CD4-positive, CD25-positive, alpha-beta regulatory T cell (primary cell): Measurements from ENCODE around the gene MTO1. TPM values are rescaled to one million over a fixed set of nuclear protein-coding genes. Genes with fewer than 3 reads are reported as not detected.
"Not testable (repeated sequence)": the region's sequence is repeated elsewhere in the genome, so short reads cannot be mapped to it uniquely, and the experiment has no call there.

Experiments
- ATAC-seq, 2 donors: fragments of 150-1000 bp; cut with Tn5 transposase; one replicate each; pipeline ENCODE4 v1.10.0; 2021; ENCODE audit warnings: low read depth in 2 of 2, moderate number of reproducible peaks in 2 of 2, moderate library complexity in 1 of 2
- DNase-seq, 3 donors: peaks; one replicate each; pipeline versions ENCODE4 v3.0.0 to v3.0.0-alpha.2; 2012 to 2022; ENCODE audit warnings: mixed read lengths in 1 of 3
- H3K27ac ChIP-seq: one replicate; pipeline ENCODE4 v1.7.0; 2013; ENCODE audit warnings: mild to moderate bottlenecking, low read length; ENCODE audit not compliant: insufficient read depth, poor library complexity, severe bottlenecking
- H3K27me3 ChIP-seq: one replicate; pipeline ENCODE4 v1.7.0; 2013; ENCODE audit warnings: low read length; ENCODE audit not compliant: control insufficient read depth, insufficient read depth
- H3K36me3 ChIP-seq: one replicate; pipeline ENCODE4 v1.7.0; 2013; ENCODE audit warnings: mild to moderate bottlenecking, low read length, moderate library complexity; ENCODE audit not compliant: control insufficient read depth, insufficient read depth
- H3K4me1 ChIP-seq: 2 replicates; pipeline ENCODE4 v1.7.0; 2013; ENCODE audit warnings: mild to moderate bottlenecking, low read length; ENCODE audit not compliant: insufficient read depth, control insufficient read depth, poor library complexity, severe bottlenecking
- H3K4me3 ChIP-seq: one replicate; pipeline ENCODE4 v1.7.0; 2013; ENCODE audit warnings: low read depth, mild to moderate bottlenecking, low read length, moderate library complexity
- H3K9me3 ChIP-seq, 2 experiments: 1 replicate in 1 of 2; 2 replicates in 1 of 2; pipeline ENCODE4 v1.7.0; 2013; ENCODE audit warnings: low read length in 2 of 2, mild to moderate bottlenecking in 1 of 2, moderate library complexity in 1 of 2; ENCODE audit not compliant: control insufficient read depth in 2 of 2
- H3K27ac Mint-ChIP-seq, 3 donors: one replicate each; pipeline ENCODE4 v1.8.0; 2020 to 2022; ENCODE audit warnings: mild to moderate bottlenecking in 3 of 3, mixed read lengths in 3 of 3, moderate library complexity in 2 of 3
- H3K27me3 Mint-ChIP-seq: one replicate; pipeline ENCODE4 v1.8.0; 2022; ENCODE audit warnings: mild to moderate bottlenecking, mixed read lengths
- H3K36me3 Mint-ChIP-seq: one replicate; pipeline ENCODE4 v1.8.0; 2020; ENCODE audit warnings: mixed read lengths
- H3K4me1 Mint-ChIP-seq, 4 donors: one replicate each; pipeline ENCODE4 v1.8.0; 2020 to 2022; ENCODE audit warnings: mixed read lengths in 4 of 4, mild to moderate bottlenecking in 1 of 4
- H3K4me3 Mint-ChIP-seq, 4 donors: one replicate each; pipeline ENCODE4 v1.8.0; 2020 to 2022; ENCODE audit warnings: mild to moderate bottlenecking in 4 of 4, mixed read lengths in 4 of 4, moderate library complexity in 3 of 4
- H3K9me3 Mint-ChIP-seq, 7 donors: one replicate each; pipeline ENCODE4 v1.8.0; 2020 to 2022; ENCODE audit warnings: mixed read lengths in 7 of 7, mild to moderate bottlenecking in 3 of 7, moderate library complexity in 2 of 7
- polyA plus RNA-seq, 4 donors: library from polyadenylated mRNA; unstranded; fragments of 300-500 nt; fragmentation: Illumina TruSeq; gene quantifications; one replicate each; pipeline ENCODE4 v1.2.3, GENCODE V29; 2021
- total RNA-seq: library from RNA; stranded (reverse); gene quantifications from one replicate; pipeline ENCODE4 v1.2.3, GENCODE V29; 2022

The MTO1 gene
- total and polyA plus RNA-seq, 5 donors from 2014 or later, result 34.9 to 69.9 (median 42.8) TPM

GRCh38 chr6:73452107-73452461 is 9.5 kb upstream of the MTO1 start, which contains the start of gene CGAS:
Gene CGAS (minus strand): TSS chr6:73452297. CDS start chr6:73452181, 116 bp downstream.
- H3K27ac ChIP-seq, result peak within 1 kb of the TSS; percentile 87
- peak within 1 kb of the TSS; percentile 90 to 92 (median 91) for H3K27ac Mint-ChIP-seq
- peak; percentile 68 to 76 for ATAC-seq
- H3K36me3 ChIP-seq, result no peaks in the 10 kb centered on the region
- peaks cover 0 to 5% (median 0%) of the 10 kb centered on the region in 7 donors for H3K9me3 Mint-ChIP-seq
- H3K27me3 ChIP-seq, result no peaks in the 10 kb centered on the region
- peaks cover 4% of the 10 kb centered on the region for H3K36me3 Mint-ChIP-seq
- peak; percentile 59 to 84 (median 66) for DNase-seq
- H3K4me1 ChIP-seq, result peaks cover 39% of the 10 kb centered on the region
- peak within 1 kb of the TSS; percentile 99 for H3K4me3 ChIP-seq
- no peaks in the 10 kb centered on the region for H3K9me3 ChIP-seq
- H3K4me3 Mint-ChIP-seq, result peak within 1 kb of the TSS; percentile 92 to 100 (median 94)
- peaks cover 13 to 54% (median 29%) of the 10 kb centered on the region in 4 donors for H3K4me1 Mint-ChIP-seq
- no peaks in the 10 kb centered on the region for H3K27me3 Mint-ChIP-seq

GRCh38 chr6:73455865-73456629 is 5.5 kb upstream of the MTO1 start:
- Mint-ChIP-seq H3K27me3 (no peaks in the 10 kb centered on the region), H3K36me3 (no peaks in the 10 kb centered on the region), H3K4me3 (peak overlapping the region; percentile 1 to 73 (median 36)), H3K27ac (peak overlapping the region in 2 of 3 donors; percentile 44 to 89), H3K4me1 (peaks cover 13 to 46% (median 31%) of the 10 kb centered on the region in 4 donors), H3K9me3 (no peaks in the 10 kb centered on the region)
- Histone ChIP-seq H3K36me3 (no peaks in the 10 kb centered on the region), H3K4me1 (peaks cover 42% of the 10 kb centered on the region), H3K4me3 (peak overlapping the region; percentile 34), H3K27me3 (no peaks in the 10 kb centered on the region), H3K27ac (peak overlapping the region; percentile 57), H3K9me3 (no peaks in the 10 kb centered on the region)
- DNase-seq (peak in 1 of 3 donors; percentile 59), ATAC-seq (no peak)

DNA sequence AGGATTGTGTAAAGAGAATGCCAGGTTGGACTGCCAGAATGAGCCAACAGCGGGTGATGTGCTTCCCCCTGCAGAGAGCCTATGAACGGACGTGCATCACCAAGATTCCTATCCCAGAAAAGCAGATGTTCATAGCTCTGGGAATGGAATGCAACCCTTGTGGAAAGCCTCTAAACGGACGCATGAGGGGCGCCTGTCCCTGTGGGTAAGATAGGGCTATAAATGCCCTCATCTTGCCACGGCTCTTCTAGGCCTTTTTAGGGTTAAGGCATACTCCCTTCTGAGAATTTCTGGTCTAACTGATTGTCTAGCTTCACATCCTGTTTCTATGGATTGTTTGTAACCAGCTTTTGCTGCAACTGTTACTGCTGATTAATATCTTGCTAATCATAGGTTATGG is 2.1 kb upstream of the MTO1 start:
- not testable (repeated sequence) for ATAC-seq, H3K36me3 Mint-ChIP-seq, H3K9me3 Mint-ChIP-seq, H3K27me3 ChIP-seq, H3K27me3 Mint-ChIP-seq, H3K27ac ChIP-seq, H3K36me3 ChIP-seq, H3K9me3 ChIP-seq
- Histone ChIP-seq H3K4me1 (peaks cover 52% of the 10 kb centered on the region), H3K4me3 (peak overlapping the region; percentile 19)
- peak overlapping the region; percentile 92 to 98 (median 96) for H3K27ac Mint-ChIP-seq
- DNase-seq, result peak in 1 of 3 donors; percentile 52
- H3K4me3 Mint-ChIP-seq, result peak overlapping the region; percentile 95 to 99 (median 97)
- peaks cover 18 to 60% (median 43%) of the 10 kb centered on the region in 4 donors for H3K4me1 Mint-ChIP-seq

DNA sequence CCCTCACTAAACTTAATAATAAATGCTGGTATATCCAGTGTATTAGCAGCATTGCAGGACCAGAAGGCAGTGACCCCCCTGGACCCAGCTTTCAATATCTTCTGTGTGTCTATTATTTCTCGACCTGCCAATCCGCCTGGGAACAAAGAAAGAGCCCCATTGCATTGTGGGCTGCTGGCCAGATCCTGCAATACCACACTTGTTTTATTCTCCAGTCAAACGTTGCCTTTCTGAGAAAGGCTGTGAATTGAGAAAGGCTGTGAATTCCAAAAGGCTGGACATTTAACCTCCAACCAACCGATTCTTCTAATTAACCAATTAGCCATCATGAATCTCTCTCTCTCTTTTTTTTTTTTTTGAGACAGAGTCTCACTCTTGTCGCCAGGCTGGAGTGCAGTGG is 1.5 kb upstream of the MTO1 start:
- Mint-ChIP-seq H3K27ac (peak overlapping the region; percentile 92 to 98 (median 96)), H3K9me3 (no peaks in the 10 kb centered on the region), H3K36me3 (peaks cover 8% of the 10 kb centered on the region), H3K27me3 (no peaks in the 10 kb centered on the region), H3K4me1 (peaks cover 18 to 57% (median 41%) of the 10 kb centered on the region in 4 donors), H3K4me3 (peak overlapping the region; percentile 95 to 99 (median 97))
- peaks cover 52% of the 10 kb centered on the region for H3K4me1 ChIP-seq
- no peak for DNase-seq
- peaks cover 5% of the 10 kb centered on the region for H3K36me3 ChIP-seq
- peak overlapping the region; percentile 92 for H3K27ac ChIP-seq
- no peaks in the 10 kb centered on the region for H3K9me3 ChIP-seq
- ATAC-seq, result no peak
- H3K27me3 ChIP-seq, result no peaks in the 10 kb centered on the region
- H3K4me3 ChIP-seq, result no peak overlapping the region

DNA sequence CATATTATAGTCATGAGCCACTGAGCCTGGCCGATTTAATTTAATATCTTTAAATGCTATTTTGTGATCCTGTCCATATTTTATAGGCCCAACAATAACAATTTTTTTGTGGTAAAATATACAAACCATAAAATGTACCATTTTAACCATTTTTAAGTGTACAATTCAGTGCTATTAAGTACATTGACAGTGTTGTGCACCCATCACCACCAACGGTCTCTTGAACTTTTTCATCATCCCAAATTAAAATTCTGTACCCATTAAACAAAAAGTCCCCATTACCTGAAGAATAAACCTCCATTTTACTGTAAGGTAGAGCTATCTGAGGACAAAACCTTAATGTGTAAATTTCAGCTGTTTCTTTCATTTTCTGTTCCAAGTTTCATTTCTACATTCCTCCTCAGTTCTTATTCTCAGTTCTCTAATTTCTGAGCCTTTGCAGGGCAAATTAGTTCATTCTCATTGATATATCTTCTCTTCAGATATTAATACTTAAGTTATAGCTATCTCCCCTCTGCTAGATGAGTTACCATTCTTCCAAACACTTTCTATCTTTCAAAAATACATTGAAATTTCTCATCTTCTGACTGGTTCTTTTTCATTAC is 10.3 kb downstream of the MTO1 start:
- ATAC-seq (no peak), DNase-seq (no peak)
- Mint-ChIP-seq H3K9me3 (peaks cover 0 to 2% (median 0%) of the 10 kb centered on the region in 7 donors), H3K27ac (peak overlapping the region; percentile 77 to 87 (median 78)), H3K4me3 (peak overlapping the region; percentile 21 to 85 (median 64)), H3K4me1 (peaks cover 11 to 18% (median 13%) of the 10 kb centered on the region in 4 donors), H3K36me3 (peaks cover 26% of the 10 kb centered on the region), H3K27me3 (no peaks in the 10 kb centered on the region)
- Histone ChIP-seq H3K27ac (peak overlapping the region; percentile 61), H3K36me3 (peaks cover 83% of the 10 kb centered on the region), H3K9me3 (no peaks in the 10 kb centered on the region), H3K4me3 (peak overlapping the region; percentile 70), H3K4me1 (peaks cover 7% of the 10 kb centered on the region), H3K27me3 (no peaks in the 10 kb centered on the region)

DNA sequence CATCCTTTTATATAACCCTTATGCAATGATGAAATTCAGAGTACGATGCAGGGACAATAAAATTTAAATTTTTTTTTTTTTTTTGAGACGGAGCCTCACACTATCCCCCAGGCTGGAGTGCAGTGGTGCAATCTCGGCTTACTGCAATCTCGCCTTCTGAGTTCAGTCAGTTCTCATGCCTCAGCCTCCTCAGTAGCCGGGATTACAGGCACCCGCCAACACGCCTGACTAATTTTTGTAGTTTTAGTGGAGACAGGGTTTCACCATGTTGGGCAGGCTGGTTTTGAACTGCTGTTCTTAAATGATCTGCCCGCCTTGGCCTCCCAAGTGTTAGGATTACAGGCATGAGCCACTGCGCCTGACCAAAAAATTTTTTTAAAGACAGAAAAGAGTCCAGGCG is 15.2 kb downstream of the MTO1 start:
- no peak overlapping the region for H3K4me3 Mint-ChIP-seq
- peaks cover 84% of the 10 kb centered on the region for H3K36me3 ChIP-seq
- H3K27me3 ChIP-seq, result no peaks in the 10 kb centered on the region
- no peaks in the 10 kb centered on the region for H3K27me3 Mint-ChIP-seq
- peaks cover 31% of the 10 kb centered on the region for H3K36me3 Mint-ChIP-seq
- H3K27ac Mint-ChIP-seq, result no peak overlapping the region
- DNase-seq (no peak), ATAC-seq (no peak)
- peaks cover 7 to 13% (median 9%) of the 10 kb centered on the region in 4 donors for H3K4me1 Mint-ChIP-seq
- no peak overlapping the region for H3K4me3 ChIP-seq
- H3K9me3 Mint-ChIP-seq, result no peaks in the 10 kb centered on the region
- no peaks in the 10 kb centered on the region for H3K9me3 ChIP-seq
- peaks cover 1% of the 10 kb centered on the region for H3K4me1 ChIP-seq
- H3K27ac ChIP-seq, result no peak overlapping the region

DNA sequence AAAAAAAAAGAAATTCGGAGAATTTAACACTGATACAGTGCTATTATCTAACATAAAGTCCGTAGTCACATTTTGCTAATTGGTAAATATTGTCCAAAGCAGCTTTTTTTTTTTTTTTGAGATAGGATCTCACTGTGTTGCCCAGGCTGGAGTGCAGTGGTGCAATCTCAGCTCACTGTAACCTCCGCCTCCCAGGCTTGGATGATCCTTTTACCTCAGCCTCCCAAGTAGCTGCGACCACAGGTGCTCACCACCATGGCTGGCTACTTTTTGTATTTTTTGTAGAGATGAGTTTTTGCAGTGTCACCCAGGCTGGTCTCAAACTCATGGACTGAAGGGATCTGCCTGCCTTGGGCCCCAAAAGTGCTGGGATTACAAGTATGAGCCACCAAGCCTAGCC is 15.9 kb downstream of the MTO1 start:
- Histone ChIP-seq H3K4me1 (no peaks in the 10 kb centered on the region), H3K27ac (no peak overlapping the region), H3K36me3 (peaks cover 84% of the 10 kb centered on the region), H3K9me3 (no peaks in the 10 kb centered on the region), H3K4me3 (no peak overlapping the region), H3K27me3 (no peaks in the 10 kb centered on the region)
- Mint-ChIP-seq H3K27ac (no peak overlapping the region), H3K9me3 (no peaks in the 10 kb centered on the region), H3K4me3 (no peak overlapping the region), H3K27me3 (no peaks in the 10 kb centered on the region), H3K36me3 (peaks cover 33% of the 10 kb centered on the region), H3K4me1 (peaks cover under 1 to 6% (median 4%) of the 10 kb centered on the region in 4 donors)
- no peak for ATAC-seq
- DNase-seq, result no peak
